T-helper 2 cell treated with Interferon-gamma antibody and Interleukin-4, amounts not matched to agents 5 μg/mL and 100 μg/mL, for 36 hours (primary cell): ENCODE data around the gene ADORA3.
A peak's percentile ranks its signal among the peaks of the same experiment; 100 is the strongest.

Experiments used
- DNase-seq: peaks from one replicate; pipeline ENCODE4 v3.0.0; 2021; ENCODE audit warnings: low spot score
- H3K27ac Mint-ChIP-seq: one replicate; pipeline ENCODE4 v1.8.0; 2021; ENCODE audit warnings: mild to moderate bottlenecking, mixed read lengths
- H3K27me3 Mint-ChIP-seq: one replicate; pipeline ENCODE4 v1.8.0; 2021; ENCODE audit warnings: low read depth, mixed read lengths
- H3K36me3 Mint-ChIP-seq: one replicate; pipeline ENCODE4 v1.8.0; 2021; ENCODE audit warnings: low read depth, mixed read lengths
- H3K4me1 Mint-ChIP-seq: one replicate; pipeline ENCODE4 v1.8.0; 2021; ENCODE audit warnings: low read depth, mixed read lengths
- H3K4me3 Mint-ChIP-seq: one replicate; pipeline ENCODE4 v1.8.0; 2022; ENCODE audit warnings: mild to moderate bottlenecking, moderate library complexity, mixed read lengths
- H3K9me3 Mint-ChIP-seq: one replicate; pipeline ENCODE4 v1.8.0; 2021; ENCODE audit warnings: mixed read lengths

The ADORA3 gene

DNA sequence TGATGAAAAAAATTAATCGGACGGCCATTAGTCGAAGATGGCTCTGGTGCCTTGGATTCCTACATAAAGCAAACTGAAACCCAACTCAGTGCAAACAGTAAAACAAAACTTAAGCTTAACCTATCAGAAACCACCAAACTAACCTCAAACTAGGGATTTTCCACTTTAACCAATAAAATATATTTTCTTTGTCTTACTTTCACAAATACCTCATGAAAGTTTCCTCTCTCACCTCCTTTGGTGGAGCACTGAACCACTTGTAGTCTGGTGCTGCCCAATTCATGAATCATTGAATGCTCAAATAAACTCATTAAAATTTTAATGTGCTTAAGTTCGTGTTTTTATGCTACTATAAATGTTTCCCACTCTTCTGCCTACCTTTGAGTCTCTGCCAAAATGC, 7.0 kb downstream of the ADORA3 start:
- H3K9me3 Mint-ChIP-seq: peaks cover 32% of the 10 kb centered on the region
- no peak overlapping the region for H3K27ac Mint-ChIP-seq
- peaks cover 16% of the 10 kb centered on the region for H3K36me3 Mint-ChIP-seq
- peaks cover 21% of the 10 kb centered on the region for H3K4me1 Mint-ChIP-seq
- no peak overlapping the region for H3K4me3 Mint-ChIP-seq
- no peaks in the 10 kb centered on the region for H3K27me3 Mint-ChIP-seq
- no peak for DNase-seq

DNA sequence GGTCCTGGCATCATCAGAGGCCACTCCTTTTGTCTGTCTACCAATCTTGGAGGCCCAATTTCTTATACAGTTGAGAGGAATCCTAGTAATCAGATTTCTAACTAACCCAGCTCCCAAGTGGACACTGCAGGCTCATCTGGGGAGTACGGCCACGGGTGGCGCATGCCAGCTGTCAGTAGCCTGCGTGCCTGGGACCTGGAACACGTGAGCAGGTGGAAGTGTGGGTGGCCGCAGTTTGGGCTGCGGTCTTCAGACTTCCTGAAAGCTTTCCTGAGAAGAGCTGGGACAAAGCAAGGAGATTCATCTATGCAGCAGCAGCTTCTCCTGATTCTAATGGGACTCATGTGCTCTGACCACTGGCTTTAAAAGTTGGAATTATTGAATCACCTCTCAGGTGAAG, 12.4 kb downstream of the ADORA3 start:
- H3K4me1 Mint-ChIP-seq: no peaks in the 10 kb centered on the region
- H3K4me3 Mint-ChIP-seq: no peak overlapping the region
- no peak for DNase-seq
- H3K27me3 Mint-ChIP-seq: no peaks in the 10 kb centered on the region
- H3K36me3 Mint-ChIP-seq: peaks cover 6% of the 10 kb centered on the region
- H3K9me3 Mint-ChIP-seq: peaks cover 17% of the 10 kb centered on the region
- no peak overlapping the region for H3K27ac Mint-ChIP-seq

DNA sequence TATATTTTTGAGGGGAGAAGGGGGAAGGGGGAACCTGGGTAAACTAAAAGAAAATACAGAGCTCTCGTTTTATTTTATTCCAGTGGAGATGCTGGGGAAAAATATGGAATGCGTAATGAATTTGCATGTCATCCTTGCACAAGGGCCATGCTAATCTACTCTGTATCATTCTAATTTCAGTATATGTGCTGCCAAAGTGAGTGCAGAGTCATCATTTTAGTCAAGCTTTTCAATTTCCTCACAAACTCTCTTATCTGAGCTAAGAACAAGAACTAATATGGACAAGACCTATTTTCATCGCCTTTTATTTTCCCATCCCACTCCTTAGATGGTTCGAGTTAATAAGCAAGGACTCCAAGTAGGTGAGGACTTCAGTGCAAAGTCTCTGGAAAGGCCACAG, 13.2 kb downstream of the ADORA3 start:
- peaks cover 10% of the 10 kb centered on the region for H3K9me3 Mint-ChIP-seq
- DNase-seq: no peak
- H3K4me3 Mint-ChIP-seq: no peak overlapping the region
- peaks cover 2% of the 10 kb centered on the region for H3K36me3 Mint-ChIP-seq
- no peak overlapping the region for H3K27ac Mint-ChIP-seq
- no peaks in the 10 kb centered on the region for H3K4me1 Mint-ChIP-seq
- H3K27me3 Mint-ChIP-seq: no peaks in the 10 kb centered on the region

DNA sequence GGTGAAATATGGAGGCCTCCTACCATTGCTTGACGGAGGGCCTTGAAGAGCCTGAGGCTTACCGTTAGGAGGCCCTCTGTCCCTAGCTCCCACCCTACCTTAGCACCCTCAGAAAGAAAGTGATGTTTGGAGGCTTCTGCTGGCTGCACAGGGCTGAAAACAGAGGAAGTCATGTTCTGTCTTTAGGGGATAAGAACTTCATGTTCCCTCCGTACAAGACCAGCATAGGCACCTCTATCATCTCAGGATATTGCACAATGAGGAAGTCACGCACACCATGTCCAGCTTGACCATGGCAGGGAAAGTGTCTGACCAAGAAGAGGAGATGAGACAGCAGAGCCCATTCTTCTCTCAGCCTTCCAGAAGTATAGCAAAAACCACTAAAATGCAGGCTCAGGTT, 13.8 kb downstream of the ADORA3 start:
- Mint-ChIP-seq H3K27me3 (no peaks in the 10 kb centered on the region), H3K9me3 (peaks cover 5% of the 10 kb centered on the region), H3K4me1 (no peaks in the 10 kb centered on the region), H3K27ac (no peak overlapping the region), H3K4me3 (no peak overlapping the region), H3K36me3 (no peaks in the 10 kb centered on the region)
- DNase-seq: no peak

DNA sequence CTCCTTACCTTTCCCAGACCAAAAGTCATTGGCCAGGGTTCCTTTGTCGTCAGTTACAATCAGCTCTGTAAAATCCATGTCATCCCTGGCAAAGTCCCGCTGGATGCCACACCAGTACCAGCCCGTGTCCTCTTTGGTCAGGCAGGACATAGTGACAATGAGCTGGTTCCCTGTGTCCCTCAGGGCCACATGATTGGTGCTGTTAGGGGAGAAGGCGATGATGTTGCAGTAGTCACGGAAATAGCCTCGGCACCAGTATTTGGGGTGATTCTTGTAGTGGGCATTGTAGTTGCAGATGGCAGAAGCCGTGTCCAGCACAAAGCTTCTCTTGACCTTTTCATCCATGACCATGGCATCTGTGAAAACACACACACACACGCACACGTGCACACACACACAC, 14.8 kb downstream of the ADORA3 start:
- H3K9me3 Mint-ChIP-seq: no peaks in the 10 kb centered on the region
- H3K36me3 Mint-ChIP-seq: no peaks in the 10 kb centered on the region
- H3K4me1 Mint-ChIP-seq: no peaks in the 10 kb centered on the region
- no peak overlapping the region for H3K27ac Mint-ChIP-seq
- peaks cover 3% of the 10 kb centered on the region for H3K27me3 Mint-ChIP-seq
- no peak overlapping the region for H3K4me3 Mint-ChIP-seq
- DNase-seq: no peak

GRCh38 chr1:111487133-111487532, 16.3 kb downstream of the ADORA3 start:
- peaks cover 4% of the 10 kb centered on the region for H3K27me3 Mint-ChIP-seq
- H3K9me3 Mint-ChIP-seq: no peaks in the 10 kb centered on the region
- DNase-seq: no peak
- no peaks in the 10 kb centered on the region for H3K36me3 Mint-ChIP-seq
- H3K4me1 Mint-ChIP-seq: peaks cover 4% of the 10 kb centered on the region
- H3K4me3 Mint-ChIP-seq: no peak overlapping the region
- H3K27ac Mint-ChIP-seq: no peak overlapping the region

DNA sequence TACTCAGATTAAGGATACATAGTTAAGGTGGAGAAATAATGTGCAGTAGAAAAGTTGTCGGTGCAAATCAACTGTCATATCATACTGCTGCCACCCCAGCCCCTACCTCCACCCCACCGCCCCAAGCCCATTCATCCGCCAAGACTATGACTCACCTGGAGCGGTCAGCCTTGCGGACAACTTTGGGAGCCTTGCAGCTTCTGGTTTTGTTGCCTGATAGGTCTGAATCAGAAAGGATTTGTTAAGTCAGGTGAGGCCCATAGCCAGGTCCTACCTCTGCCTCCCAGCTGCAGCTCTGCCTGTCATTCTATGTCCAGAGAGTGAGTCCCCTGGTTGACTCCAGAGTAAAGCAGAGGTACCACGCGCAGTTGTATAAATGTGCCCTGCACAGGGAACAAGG, 17.0 kb downstream of the ADORA3 start:
- no peak for DNase-seq
- Mint-ChIP-seq H3K27me3 (peaks cover 6% of the 10 kb centered on the region), H3K4me1 (peaks cover 4% of the 10 kb centered on the region), H3K4me3 (no peak overlapping the region), H3K36me3 (no peaks in the 10 kb centered on the region), H3K9me3 (no peaks in the 10 kb centered on the region), H3K27ac (no peak overlapping the region)

- no peak overlapping the region for H3K27ac Mint-ChIP-seq
- peaks cover 16% of the 10 kb centered on the region for H3K27me3 Mint-ChIP-seq
- H3K4me3 Mint-ChIP-seq: no peak overlapping the region
- H3K4me1 Mint-ChIP-seq: peaks cover 8% of the 10 kb centered on the region
- no peaks in the 10 kb centered on the region for H3K36me3 Mint-ChIP-seq
- no peak for DNase-seq
- no peaks in the 10 kb centered on the region for H3K9me3 Mint-ChIP-seq
Measured at GRCh38 chr1:111484391-111485026, 18.9 kb downstream of the ADORA3 start.

GRCh38 chr1:111483876-111484275, 19.6 kb downstream of the ADORA3 start:
- H3K9me3 Mint-ChIP-seq: no peaks in the 10 kb centered on the region

DNA sequence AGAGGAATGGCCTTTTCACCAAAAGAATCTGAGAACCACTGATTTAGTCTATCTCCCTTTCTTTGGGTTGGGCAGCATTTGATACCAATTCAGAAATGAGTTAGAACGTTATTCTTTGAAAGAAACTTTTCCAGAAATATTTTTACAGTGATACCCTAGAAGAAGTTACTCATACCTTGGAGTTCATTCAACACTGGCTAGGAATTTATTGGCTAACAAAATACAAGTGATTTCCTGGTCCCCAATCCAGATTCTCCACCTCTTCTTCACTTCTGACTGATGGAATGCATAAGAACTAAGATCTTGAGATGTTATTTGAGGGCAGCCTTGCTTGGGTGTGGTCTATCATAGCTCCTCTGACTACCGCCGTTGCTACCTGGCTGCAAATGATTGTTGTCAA, 20.3 kb downstream of the ADORA3 start:
- Mint-ChIP-seq H3K36me3 (peaks cover 4% of the 10 kb centered on the region), H3K27me3 (peaks cover 18% of the 10 kb centered on the region), H3K27ac (no peak overlapping the region), H3K9me3 (no peaks in the 10 kb centered on the region), H3K4me1 (peaks cover 13% of the 10 kb centered on the region), H3K4me3 (no peak overlapping the region)
- no peak for DNase-seq

More at GRCh38 chr1:111483876-111484275, 19.6 kb downstream of the ADORA3 start:
- Mint-ChIP-seq H3K4me1 (peaks cover 8% of the 10 kb centered on the region), H3K27me3 (peaks cover 18% of the 10 kb centered on the region), H3K27ac (no peak overlapping the region), H3K4me3 (no peak overlapping the region), H3K36me3 (no peaks in the 10 kb centered on the region)
- DNase-seq: no peak

- no peak overlapping the region for H3K4me3 Mint-ChIP-seq
- H3K27ac Mint-ChIP-seq: no peak overlapping the region
- DNase-seq: peak; percentile 52
- H3K27me3 Mint-ChIP-seq: peaks cover 21% of the 10 kb centered on the region
- H3K36me3 Mint-ChIP-seq: peaks cover 14% of the 10 kb centered on the region
- H3K4me1 Mint-ChIP-seq: peaks cover 28% of the 10 kb centered on the region
- H3K9me3 Mint-ChIP-seq: no peaks in the 10 kb centered on the region
Measured at GRCh38 chr1:111481387-111482221, 21.8 kb downstream of the ADORA3 start.

DNA sequence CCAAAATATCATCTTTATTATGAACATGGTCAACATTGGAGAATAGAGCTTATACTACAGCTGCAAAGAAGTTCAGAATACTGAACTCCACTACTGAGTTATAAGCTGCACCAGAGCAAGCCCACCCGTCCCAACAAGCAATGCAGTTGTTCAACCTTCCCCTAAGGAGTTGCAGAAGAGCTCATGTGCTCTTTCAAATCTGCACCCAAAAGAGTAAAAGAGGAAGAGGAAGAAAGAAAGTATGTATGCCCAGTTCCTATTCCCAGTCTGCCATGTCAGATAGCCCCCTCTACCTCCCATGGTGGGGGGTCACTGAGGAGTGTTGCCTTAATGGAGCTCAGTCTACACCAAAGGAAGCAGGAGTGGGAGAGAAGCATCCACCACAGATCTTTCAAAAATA, 22.8 kb downstream of the ADORA3 start:
- Mint-ChIP-seq H3K36me3 (peaks cover 16% of the 10 kb centered on the region), H3K27ac (no peak overlapping the region), H3K4me1 (peaks cover 33% of the 10 kb centered on the region), H3K27me3 (peaks cover 21% of the 10 kb centered on the region), H3K9me3 (no peaks in the 10 kb centered on the region), H3K4me3 (no peak overlapping the region)
- no peak for DNase-seq

DNA sequence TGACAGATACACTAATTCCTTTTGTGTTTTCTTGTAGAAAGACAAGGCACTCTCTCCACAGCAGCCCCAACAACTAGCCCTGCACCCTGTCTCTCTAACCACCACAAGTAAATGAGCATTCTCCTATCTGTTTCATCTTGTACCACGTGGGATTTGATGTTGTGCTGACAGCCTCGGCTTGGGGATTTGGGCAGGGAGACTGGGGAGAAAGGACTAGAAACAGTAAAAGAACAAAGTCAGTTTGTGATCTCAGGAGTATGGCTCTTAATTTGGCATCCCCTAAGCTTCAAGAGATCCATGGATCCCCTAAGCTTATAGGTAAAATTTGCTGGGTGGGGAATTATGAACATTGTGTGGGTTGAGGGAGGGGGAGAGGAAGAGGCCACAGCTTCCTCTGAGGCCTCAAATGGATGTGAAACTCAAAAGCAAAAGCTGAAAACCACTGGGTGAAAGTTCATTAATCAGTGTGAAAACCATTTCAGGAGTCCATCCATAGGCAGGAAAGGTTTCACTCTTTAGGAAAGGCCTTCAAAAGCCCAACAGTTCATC, 26.6 kb downstream of the ADORA3 start:
- peak; percentile 57 for DNase-seq
- peaks cover 27% of the 10 kb centered on the region for H3K36me3 Mint-ChIP-seq
- H3K4me1 Mint-ChIP-seq: peaks cover 53% of the 10 kb centered on the region
- H3K4me3 Mint-ChIP-seq: peak overlapping the region; percentile 80
- H3K27me3 Mint-ChIP-seq: peaks cover 17% of the 10 kb centered on the region
- H3K27ac Mint-ChIP-seq: peak overlapping the region; percentile 90
- no peaks in the 10 kb centered on the region for H3K9me3 Mint-ChIP-seq

DNA sequence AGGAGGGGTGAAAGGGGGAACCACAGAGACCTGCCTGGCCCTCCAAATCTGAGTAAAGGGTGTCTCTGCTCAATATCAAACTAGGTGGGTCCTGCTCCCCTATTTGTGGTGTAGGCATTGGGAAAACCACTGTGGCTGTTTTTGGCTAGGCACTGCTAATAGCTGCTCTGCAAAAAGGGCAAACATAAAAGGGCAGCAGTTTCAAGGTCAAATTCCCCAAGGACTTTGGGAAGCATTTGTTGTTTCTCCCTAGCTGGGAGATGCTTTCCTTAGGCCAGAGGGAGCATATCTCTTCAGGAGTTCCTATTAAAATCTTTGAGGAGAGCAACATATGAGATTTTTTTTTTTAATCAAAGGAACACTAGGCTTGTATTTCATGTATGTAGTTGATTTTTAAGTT, 27.2 kb downstream of the ADORA3 start:
- no peak for DNase-seq
- Mint-ChIP-seq H3K4me1 (peaks cover 52% of the 10 kb centered on the region), H3K36me3 (peaks cover 27% of the 10 kb centered on the region), H3K27ac (peak overlapping the region; percentile 90), H3K9me3 (no peaks in the 10 kb centered on the region), H3K4me3 (peak overlapping the region; percentile 80), H3K27me3 (peaks cover 15% of the 10 kb centered on the region)
